GM12864 (cell line): ENCODE results near the gene SLC8B1.

Experiments
- DNase-seq: peaks from one replicate; pipeline ENCODE4 v3.0.0-alpha.2; 2011; ENCODE audit warnings: low read depth
- H3K4me3 ChIP-seq: 2 replicates; pipeline ENCODE4 v1.5.1; 2011; ENCODE audit warnings: mild to moderate bottlenecking, low read depth, low read length, control low read depth
- TF ChIP-seq, protein P1 (sequence below): IDR thresholded peaks from 2 replicates; pipeline ENCODE4 v1.5.1; 2011; ENCODE audit warnings: low read depth, mild to moderate bottlenecking, moderate library complexity, low read length, control low read depth, inconsistent platforms; ENCODE audit errors: missing control alignments

The SLC8B1 gene

DNA sequence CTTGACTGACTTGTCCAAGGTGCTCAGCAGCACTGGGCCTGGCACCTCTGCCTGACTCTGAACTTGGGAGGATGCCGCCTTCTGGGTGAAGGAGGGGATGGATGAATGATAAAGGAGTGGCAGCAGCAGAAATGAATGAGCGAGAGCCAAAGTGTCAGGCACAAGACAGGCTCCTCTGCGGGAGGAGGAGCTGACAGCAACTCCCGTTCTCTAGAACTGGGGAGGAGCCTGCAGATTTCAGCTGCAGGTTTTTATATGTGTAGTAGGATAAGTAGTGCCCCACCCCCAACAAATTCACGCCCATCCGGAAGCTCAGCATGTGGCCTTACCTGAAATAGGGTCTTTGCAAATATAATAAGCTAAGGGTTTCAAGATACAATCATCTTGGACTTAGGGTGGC lies 33.1 kb downstream of the SLC8B1 start:
- H3K4me3 ChIP-seq: no peak overlapping the region
- no peak for DNase-seq
- TF ChIP-seq, protein P1, sequence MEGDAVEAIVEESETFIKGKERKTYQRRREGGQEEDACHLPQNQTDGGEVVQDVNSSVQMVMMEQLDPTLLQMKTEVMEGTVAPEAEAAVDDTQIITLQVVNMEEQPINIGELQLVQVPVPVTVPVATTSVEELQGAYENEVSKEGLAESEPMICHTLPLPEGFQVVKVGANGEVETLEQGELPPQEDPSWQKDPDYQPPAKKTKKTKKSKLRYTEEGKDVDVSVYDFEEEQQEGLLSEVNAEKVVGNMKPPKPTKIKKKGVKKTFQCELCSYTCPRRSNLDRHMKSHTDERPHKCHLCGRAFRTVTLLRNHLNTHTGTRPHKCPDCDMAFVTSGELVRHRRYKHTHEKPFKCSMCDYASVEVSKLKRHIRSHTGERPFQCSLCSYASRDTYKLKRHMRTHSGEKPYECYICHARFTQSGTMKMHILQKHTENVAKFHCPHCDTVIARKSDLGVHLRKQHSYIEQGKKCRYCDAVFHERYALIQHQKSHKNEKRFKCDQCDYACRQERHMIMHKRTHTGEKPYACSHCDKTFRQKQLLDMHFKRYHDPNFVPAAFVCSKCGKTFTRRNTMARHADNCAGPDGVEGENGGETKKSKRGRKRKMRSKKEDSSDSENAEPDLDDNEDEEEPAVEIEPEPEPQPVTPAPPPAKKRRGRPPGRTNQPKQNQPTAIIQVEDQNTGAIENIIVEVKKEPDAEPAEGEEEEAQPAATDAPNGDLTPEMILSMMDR: no peak

DNA sequence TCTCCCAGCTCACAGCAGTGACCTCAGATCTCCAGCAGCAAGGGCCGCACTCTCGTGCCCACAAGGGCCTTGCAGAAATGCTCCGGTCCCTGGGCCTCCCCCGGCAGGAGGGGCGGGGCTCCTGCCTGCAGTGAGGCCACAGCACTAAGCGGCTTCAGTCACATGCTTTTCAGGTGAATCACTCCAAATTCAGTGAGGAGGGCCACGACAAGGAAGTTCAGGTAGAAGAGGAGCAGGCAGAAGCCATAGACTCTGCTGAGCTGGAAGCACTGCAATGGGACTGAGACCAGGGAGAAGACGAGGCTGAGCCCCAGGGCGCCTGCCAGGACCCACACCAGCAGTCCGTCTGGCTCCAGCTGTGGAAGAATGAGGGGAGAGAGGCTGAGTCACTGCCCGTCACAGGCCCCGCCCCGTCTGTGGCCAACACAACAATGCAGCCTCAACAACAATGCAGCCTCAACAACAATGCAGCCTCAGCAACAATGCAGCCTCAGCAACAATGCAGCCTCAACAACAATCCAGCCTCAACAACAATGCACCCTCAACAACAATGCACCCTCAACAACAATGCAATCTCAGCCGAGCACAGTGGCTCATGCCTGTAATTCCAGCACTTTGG lies 35.2 kb downstream of the SLC8B1 start:
- TF ChIP-seq, protein P1: no peak
- H3K4me3 ChIP-seq: no peak overlapping the region
- DNase-seq: no peak

DNA sequence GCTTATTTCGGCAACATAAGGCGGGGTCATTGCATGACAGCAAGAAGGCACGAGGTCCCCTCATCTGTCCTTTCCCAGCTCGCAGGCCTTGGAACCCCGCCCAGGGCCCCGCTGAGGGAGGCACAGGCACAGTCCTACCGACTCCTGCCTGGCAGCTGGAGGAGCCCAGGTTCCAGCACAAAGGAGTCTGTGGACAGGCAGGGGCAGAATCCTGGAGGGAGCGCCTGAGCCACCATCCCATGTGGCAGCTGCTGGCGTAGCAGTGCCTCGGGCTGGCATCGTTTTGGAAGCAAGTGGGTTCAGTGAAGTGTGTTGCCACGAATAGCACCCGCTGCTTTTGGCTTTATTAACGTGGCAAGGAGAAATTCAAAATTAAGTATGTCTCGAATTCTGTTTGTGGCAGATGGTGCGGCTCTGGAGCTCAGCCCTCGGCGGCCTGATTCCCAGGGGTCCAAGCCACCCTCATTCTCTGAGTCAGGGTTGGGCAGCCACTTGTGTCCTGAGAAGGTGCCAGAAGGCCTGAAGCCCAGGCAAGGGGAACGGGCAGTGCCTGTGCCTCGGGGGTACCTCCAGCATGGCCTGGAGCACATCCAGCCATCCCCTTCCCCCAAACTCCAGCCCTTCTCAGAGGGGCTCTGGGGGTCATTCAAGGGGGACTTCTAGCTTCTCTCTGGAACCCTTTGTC lies 35.9 kb downstream of the SLC8B1 start:
- no peak overlapping the region for H3K4me3 ChIP-seq
- TF ChIP-seq, protein P1: no peak
- no peak for DNase-seq

DNA sequence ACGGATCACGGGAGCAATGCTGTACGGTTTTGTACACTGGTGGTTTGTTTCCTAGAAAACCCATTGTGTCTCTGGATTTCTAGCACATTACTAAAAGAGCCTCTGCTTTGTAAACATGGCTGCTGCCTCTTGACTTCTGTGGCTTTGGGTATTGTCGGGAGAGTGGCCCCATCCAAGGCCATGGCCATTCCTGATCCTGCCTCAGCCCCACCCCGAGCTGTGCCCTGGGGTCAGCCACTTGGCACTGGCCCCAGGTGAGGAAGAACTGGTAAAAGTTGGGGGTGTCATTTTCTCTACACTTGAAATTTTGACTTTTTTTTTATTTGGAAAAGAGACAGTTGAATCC lies 36.5 kb downstream of the SLC8B1 start:
- H3K4me3 ChIP-seq: no peak overlapping the region
- DNase-seq: no peak
- TF ChIP-seq, protein P1: no peak

DNA sequence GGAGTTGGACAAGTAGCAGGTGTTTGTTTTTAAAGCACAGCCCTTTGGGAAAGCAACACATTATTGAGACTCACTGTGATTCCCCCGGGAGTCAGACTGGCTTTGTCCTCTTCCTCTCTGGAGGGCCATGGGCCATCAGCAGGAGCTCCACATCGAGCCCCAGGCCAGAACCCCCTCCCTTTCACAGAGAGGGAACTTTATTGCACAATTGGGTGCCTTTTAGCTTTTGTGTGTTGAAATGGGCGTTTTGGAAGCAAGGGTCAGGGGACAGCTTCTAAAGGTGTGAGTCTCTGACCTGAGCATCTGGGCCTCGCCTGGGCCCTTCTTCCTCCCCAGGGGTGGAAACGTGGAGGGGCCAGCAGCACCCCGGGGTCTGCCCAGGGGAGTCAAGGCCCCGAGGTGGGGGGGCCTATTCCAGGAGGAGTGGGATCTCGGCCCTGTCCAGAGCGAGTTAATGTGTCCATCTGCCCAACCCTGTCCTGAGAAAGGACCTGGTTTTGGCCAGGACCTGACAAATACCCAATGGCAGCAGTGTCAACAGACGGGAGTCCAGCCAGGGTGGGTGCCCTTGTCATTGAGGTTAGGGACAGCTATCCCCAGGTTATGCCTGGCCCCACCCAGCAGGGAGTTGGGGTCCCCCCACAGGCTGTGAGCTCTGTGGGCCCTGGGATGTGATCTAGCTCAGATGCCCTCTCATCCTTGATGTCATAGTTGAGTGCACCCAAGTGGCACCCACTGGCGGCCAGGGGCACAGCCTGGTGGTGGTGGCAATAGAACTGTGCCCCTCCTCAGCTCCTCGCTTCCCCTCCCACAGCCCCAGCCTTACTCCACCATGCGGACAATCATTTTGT lies 37.1 kb downstream of the SLC8B1 start:
- no peak overlapping the region for H3K4me3 ChIP-seq
- DNase-seq: no peak
- TF ChIP-seq, protein P1: no peak

DNA sequence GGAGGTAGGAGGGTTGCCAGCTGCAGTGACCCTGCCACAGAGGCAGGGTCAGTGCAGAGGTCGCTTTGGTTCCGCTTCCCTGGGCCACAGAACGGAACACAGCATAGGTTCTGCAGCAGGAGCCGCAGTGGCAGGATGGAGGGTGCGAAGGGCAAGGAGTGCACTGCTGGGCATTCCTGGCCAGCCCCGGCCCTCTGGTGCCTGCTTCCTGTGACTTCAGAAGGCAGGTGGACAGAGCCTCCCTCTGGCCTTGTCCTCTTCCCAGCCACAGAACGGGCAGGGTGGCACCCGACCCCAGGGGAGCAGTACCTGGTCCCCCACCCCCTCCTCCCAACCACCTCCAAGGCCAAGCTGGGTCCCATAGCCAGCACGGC lies 37.7 kb downstream of the SLC8B1 start:
- TF ChIP-seq, protein P1: no peak
- DNase-seq: no peak
- H3K4me3 ChIP-seq: no peak overlapping the region
